ENCODE results near the gene RFNG.

Gene RFNG

DNA sequence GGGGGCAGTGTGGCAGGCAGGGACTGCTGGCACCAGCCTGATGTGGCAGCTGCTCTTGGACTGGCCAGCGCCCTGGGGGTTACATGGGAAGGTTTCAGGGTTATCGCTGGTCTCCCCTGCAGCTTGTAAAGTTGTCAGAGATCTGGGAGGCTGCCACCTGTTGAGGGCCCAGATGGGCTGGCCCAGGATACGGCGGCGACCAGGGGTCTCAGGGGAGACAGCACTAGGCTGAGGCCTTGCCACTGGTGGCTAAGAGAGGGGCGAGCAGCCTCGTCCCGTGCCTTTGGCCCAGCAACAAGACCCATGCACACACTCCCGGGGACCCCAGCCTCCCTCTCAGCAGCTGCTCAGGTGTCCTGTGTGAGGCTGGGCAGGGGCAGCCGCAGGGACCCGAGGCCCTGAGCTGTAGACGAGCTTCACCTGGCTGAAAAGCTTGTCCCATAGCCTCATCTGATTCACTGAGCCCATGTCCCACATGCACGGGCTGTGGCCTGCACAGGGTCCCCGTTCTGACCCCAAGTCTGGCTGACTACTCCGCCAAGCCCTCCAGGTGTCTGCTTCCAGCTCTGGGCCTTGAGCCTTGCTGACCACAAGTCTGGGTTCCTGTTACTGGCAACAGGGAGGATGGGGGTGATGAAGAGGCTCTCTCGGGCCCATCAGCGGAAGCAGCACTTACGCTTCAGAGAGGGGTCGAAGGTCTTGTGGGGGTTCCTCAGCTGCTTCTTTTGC is 7.8 kb upstream of the RFNG start:
- DNase-seq (ENCODE audit: low read depth), result no peak
- H3K4me3 ChIP-seq (ENCODE audit: low read length), result no peak overlapping the region
- TF ChIP-seq, protein P1, sequence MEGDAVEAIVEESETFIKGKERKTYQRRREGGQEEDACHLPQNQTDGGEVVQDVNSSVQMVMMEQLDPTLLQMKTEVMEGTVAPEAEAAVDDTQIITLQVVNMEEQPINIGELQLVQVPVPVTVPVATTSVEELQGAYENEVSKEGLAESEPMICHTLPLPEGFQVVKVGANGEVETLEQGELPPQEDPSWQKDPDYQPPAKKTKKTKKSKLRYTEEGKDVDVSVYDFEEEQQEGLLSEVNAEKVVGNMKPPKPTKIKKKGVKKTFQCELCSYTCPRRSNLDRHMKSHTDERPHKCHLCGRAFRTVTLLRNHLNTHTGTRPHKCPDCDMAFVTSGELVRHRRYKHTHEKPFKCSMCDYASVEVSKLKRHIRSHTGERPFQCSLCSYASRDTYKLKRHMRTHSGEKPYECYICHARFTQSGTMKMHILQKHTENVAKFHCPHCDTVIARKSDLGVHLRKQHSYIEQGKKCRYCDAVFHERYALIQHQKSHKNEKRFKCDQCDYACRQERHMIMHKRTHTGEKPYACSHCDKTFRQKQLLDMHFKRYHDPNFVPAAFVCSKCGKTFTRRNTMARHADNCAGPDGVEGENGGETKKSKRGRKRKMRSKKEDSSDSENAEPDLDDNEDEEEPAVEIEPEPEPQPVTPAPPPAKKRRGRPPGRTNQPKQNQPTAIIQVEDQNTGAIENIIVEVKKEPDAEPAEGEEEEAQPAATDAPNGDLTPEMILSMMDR (IDR thresholded peaks at IDR 0.05; ENCODE audit: insufficient read depth, low read depth, low read length, missing control alignments), result no peak

DNA sequence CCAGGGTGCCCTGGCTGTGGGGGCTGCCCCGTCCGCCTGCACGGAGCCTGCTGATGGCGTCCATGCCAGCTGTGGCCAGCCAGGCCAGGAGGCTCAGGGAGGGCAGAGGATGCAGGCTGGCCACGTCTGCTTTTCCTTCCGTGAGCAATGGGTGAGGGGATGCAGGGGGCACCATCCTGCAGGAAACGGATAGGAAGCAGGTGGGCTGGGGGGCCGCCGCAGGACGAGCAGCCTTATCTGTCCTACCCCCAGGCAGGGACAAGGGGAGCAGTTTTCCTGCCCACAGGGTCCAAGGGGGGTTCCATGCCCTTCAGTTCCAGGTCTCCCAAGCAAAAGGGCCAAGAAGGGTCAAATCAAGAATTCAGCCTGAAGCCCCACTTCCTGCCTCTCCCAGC is 7.2 kb upstream of the RFNG start:
- no peak for DNase-seq (ENCODE audit: low read depth)
- TF ChIP-seq, protein P1 (IDR thresholded peaks at IDR 0.05; ENCODE audit: insufficient read depth, low read depth, low read length, missing control alignments), result no peak
- H3K4me3 ChIP-seq (ENCODE audit: low read length), result no peak overlapping the region

DNA sequence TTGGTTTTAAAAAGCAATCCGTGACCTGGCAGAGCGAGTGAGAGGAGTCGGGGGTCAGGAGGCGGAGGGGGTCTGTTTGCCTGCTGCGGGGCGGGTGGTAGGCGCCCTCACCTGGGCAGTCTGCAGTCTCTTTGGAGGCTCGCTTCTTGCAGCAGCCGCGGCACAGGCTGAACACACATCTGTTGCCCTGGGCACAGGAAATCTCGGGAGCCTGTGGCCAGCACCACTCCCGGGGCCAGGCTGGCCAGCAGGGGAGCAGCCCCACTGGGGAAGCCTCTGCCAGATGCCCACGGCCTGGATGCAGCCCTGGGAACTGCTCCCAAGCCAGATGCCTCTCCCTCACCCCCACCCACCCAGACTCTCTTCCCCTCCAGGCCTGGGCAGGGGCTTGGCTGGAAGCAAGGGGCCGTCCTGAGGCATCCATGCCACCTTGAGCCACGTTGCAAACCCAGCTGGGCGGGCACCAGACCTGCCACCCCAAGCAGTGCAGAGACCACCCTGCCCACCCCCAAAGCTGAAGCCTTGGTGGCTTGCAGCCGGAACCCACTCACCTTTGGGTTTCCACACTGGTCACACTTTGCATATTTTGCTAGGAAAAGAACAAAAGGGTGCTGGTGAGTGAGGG is 6.7 kb upstream of the RFNG start:
- DNase-seq (ENCODE audit: low read depth), result no peak
- TF ChIP-seq, protein P1 (IDR thresholded peaks at IDR 0.05; ENCODE audit: insufficient read depth, low read depth, low read length, missing control alignments), result no peak
- H3K4me3 ChIP-seq (ENCODE audit: low read length), result no peak overlapping the region

GRCh38 chr17:82056729-82057621 is 5.4 kb upstream of the RFNG start:
- no peak for DNase-seq (ENCODE audit: low read depth)
- H3K4me3 ChIP-seq (ENCODE audit: low read length), result no peak overlapping the region
- TF ChIP-seq, protein P1 (IDR thresholded peaks at IDR 0.05; ENCODE audit: insufficient read depth, low read depth, low read length, missing control alignments), result no peak

GRCh38 chr17:82055965-82056728 is 4.5 kb upstream of the RFNG start:
- DNase-seq (ENCODE audit: low read depth), result no peak
- TF ChIP-seq, protein P1 (IDR thresholded peaks at IDR 0.05; ENCODE audit: insufficient read depth, low read depth, low read length, missing control alignments), result no peak
- no peak overlapping the region for H3K4me3 ChIP-seq (ENCODE audit: low read length)

Data from epithelial cell of esophagus (primary cell).